Stimulated activated CD8-positive, alpha-beta memory T cell treated with anti-CD3 and anti-CD28 coated beads, Interleukin-7, amount 100 ng/mL, for 4 hours (primary cell): ENCODE results near the gene HOXA11.

Experiments
- DNase-seq, 2 donors: peaks; one replicate each; pipeline ENCODE4 v3.0.0-alpha.2; 2020; ENCODE audit warnings: low read depth in 2 of 2

The HOXA11 gene

DNA sequence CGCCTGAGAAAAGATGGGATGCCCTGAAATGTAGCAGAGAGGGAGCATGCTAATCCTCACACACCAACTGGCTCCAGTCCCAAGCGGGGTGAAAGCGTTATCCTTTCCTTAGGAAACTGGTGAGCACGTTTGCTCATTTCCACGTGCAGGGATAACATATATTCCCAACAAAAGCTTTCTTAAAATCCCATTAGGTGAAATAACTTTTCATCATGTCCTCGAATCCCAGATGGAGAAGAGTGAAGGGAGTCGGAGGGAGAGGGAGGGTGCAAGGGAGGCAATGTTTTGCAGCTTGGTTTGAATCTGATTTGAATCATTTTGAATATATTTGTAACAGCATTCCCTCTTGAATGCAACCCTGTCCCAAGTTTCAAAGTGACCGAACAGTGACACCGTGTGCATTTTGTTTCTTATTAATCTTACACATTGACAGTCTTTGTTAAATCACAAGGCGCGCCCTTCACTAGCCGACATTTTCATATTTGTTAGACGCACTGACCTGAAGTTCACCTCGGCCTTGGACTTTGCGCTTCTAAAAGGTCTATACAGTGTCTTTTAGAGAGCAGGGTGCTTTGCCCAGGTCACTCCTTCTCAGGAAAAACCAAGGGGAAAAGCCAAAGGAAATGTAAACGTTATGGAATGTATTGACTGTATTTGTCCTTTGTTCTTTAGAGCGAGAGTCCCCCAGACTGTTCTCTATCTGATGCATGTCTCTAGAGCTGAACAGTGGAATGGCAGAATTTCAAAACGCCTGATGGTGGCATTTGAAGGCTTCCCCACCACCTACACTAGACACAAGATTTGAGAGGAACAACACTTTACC, 51.4 kb downstream of the HOXA11 start:
- no peak for DNase-seq

DNA sequence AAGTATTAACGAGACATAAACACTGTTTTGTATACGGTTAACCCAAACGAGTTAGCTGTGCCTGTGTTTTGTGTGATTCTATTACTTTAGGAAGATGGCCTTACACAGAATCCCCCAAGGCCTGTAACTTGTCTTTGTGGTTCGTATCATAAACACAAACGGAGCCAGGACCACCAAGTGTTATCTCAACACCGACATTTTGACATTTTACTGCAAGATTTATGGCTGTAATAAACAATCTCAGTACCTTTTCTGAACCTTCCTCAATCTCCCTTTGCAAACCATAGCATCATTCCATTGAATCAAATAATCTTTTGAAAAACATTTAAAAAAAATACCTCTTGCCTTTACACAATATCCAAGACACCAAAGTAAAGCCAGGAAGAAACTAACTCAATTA, 52.1 kb downstream of the HOXA11 start:
- no peak for DNase-seq

DNA sequence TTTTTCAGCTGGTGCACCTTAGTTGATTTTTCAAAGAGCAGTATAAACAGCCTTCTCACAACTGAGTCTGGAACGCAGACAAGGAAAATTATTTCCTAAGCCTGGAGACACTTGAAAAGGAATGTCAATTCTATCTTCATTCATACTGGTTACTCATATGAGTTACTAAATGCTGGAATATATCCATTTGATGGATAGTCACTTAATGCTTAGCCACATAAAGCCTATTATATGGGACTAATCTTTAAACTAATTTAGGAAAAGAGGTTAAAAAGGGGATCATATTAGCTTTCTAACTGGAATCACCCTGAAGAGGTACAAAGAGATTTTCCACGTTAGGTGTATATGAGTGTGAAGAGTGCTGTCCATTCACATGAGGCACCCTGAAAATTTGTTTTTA, 52.8 kb downstream of the HOXA11 start:
- DNase-seq: no peak

DNA sequence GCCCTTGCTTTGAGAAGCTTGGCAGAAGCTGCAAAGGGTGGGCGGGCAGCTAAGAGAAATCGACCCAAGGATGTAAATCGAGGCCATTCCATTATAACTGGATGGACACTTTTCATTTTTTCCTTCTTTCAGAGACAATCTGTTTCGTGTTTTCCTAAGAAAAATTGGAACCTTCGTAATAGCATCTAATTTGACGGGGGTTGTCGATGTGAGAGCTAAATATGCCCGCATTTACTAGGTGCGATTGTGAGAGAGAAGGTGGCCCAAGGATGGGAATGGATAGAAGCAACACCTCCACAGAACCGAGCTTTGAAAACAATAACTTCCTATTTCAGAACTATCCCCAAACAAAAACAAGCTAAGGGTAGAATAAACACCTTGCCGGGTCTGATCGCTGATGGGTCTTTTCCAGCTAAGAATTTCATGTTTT, 53.6 kb downstream of the HOXA11 start:
- no peak for DNase-seq
